CD4-positive, alpha-beta T cell treated with Interleukin-6 at 100 ng/mL for 8 hours (primary cell): ENCODE measurements around the gene ETV4.
A peak's percentile ranks its signal among the peaks of the same experiment; 100 is the strongest.
"Not testable (repeated sequence)": the region's sequence is repeated elsewhere in the genome, so short reads cannot be mapped to it uniquely, and the experiment has no call there.

Experiments used
- DNase-seq: peaks from one replicate; pipeline ENCODE4 v3.0.0-alpha.2; 2020; ENCODE audit warnings: mixed read lengths, low spot score

Gene ETV4

DNA sequence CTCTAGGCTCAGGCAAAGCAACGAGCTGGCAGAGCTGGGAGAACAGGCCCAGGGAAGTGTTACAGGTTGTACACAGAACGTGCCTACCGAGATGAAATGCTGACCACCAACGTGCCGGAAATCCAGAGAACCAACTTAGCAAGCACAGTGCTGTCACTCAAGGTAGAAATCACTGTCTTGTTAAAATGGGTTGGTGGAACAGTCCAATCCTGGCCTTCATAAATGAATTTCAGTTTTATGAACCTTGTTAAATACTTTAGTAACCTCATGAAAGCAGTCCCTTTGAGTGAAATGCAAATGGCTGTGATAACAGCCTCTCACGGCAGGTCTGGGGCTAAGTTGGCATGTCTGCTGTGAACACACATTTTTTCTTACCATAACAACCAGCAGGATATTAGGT, 29.0 kb downstream of the ETV4 start:
- no peak for DNase-seq

DNA sequence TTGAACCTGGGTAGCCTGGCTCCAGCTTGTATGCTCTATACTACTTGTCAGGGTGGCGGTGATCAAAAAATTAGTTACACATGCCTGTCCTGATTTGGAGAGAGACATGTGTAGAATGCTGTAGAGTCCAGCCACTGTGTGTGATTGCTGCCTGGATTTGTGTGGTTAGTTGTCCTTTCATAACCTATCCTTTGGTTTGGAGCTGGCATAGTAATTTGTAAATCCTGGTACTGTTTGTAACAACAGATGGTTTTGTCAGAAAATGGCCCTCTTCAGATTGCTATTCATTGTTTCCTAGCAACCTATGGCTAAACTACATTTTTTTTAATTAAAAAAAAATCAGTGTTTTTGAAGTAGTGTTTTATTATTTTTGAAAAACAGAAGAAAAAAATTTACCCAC, 30.5 kb downstream of the ETV4 start:
- no peak for DNase-seq

DNA sequence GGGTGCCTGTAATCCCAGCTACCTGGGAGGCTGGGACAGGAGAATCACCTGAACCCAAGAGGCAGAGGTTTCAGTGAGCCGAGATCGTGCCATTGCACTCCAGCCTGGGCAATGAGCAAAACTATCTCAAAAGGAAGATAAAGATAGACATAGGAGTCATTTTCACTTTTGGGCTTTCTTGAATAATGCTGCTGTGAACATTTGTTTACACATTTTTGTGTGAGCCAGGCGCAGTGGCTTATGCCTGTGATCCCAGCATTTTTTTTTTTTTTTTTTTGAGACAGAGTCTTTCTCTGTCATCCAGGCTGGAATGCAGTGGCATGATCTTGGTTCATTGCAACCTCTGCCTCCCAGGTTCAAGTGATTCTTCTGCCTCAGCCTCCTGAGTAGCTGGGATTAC, 34.9 kb downstream of the ETV4 start:
- DNase-seq: not testable (repeated sequence)

DNA sequence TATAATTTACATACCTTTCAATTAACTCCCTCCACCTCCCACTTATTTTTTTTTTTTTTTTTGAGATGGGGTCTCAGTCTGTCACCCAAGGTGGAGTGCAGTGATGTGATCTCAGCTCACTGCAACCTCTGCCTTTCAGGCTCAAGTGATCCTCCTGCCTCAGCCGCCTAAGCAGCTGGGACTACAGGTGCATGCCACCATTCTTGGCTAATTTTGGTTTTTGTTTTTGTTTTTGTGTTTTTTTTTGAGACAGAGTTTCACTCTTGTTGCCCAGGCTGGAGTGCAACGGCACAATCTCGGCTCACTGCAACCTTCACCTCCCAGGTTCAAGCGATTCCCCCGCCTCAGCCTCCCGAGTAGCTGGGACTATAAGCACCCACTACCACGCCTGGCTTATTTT, 36.7 kb downstream of the ETV4 start:
- not testable (repeated sequence) for DNase-seq

DNA sequence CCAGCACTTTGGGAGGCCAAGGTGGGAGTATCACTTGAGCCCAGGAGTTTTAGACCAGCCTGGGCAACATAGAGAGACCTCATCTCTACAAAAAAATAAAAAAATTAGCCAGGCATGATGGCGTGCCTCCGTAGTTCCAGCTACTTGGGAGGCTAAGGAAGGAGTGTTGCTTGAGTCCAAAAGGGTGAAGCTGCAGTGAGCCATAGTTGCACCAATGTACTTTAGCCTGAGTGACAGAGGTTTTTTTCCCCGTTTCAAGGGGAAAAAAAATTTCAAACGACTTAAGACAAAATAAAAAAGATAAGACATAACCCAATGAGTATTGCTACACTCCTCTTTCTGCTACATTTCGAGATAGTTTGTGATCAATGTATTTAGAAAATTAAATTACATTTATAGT, 55.5 kb downstream of the ETV4 start:
- DNase-seq: no peak

DNA sequence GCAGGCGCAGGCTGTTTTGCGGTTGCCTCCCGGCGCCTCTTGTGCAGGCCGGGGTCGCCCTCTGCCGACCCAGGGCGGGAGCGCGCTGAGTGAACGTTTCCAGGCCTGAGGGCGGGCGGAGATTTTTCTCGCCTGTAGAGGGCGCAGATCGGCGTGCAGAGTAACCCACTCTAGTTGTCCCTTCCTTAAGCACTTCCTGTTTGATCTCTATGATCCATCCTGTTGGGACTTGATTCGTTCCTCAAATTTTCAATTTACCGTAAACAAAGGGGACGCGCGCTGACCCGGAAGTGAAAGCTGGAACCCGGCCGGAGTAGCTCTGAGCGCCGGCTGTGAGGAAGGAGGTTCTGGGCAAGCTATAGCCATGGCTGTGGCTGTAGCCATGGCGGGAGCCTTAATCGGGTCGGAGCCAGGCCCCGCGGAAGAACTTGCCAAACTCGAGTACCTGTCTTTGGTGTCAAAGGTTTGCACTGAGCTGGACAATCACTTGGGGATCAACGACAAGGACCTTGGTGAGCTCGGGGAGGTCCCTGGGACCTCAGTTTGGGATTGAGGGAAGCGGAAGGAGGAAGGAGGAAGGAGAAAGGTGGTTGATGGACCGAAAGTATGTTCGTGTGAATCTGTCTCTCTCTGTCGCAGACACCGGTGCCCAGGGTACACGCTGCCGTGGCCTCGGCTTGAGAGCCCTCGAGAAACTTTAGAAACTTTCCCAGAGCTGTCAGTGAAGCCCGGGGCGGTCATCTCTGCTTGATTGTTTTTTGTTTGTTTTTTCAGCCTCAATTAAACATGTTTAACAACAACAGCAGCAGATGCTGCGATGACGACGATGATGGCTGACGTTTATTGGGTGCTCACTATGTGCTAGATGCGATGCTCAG, 62.2 kb downstream of the ETV4 start, which contains the start of gene DHX8:
Gene DHX8 (plus strand): TSS at position 302 of the 878 bp plus-strand sequence. CDS start 63 bp downstream, at position 365.
- DNase-seq: peak; percentile 97

DNA sequence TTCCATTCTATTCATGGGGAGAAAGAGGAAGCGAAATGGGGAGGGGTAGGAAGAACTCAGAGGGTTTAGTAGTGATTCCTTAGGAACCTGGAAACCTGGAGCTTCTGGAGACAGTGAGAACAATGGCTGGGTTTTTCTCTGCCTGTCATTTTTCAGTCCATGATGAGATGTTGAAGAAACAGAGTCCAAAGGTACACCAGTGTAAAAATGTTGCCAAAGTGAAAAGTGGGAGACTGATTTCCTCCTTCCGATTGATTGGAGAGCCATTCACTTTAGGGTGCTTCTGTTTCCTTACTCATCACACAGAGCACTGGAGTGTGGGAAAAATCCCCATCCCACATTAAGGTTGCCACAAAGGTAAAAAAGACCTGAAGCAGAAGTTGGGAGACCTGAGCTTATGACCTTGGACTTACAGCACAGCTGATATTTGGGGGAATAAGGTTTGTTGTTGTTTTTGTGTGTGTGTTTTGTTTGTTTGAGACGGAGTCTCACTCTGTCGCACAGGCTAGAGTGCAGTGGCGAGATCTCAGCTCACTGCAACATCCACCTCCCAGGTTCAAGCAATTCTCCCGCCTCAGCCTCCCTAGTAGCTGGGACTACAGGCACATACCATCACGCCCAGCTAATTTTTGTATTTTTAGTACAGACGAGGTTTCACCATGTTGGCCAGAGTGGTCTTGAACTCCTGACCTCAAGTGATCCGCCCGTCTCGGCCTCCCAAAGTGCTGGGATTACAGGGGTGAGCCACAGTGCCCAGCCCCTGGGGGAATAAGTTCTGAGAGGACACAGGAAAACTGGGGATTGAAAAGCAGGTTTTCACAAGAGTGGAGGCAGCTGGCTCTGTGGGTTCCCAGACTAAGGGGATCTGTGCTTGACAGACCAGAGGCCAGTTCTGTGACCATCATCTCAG, 63.8 kb downstream of the ETV4 start:
- DNase-seq: no peak

DNA sequence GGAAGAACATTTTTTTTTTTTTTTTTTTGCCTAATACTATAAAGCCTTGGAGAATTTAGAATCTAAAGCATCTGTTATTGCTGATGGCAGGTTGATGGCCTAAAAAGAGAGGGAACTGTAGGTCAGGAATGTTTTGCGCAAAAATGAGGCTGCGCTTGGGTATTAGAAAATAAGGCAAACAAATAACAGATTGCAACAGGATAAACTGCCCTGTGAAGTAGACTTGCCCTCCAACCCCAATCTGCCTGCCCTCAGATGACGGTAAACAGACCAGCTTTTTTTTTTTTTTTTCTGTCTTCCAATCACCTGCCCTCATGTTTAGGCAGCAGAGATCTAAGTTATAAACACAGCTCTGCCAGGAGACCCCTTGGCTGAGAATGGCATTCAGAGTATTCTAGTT, 66.2 kb downstream of the ETV4 start:
- DNase-seq: no peak
